GM21360 (cell line): ENCODE measurements around the gene SNAI1.
"Not testable (repeated sequence)": the region's sequence is repeated elsewhere in the genome, so short reads cannot be mapped to it uniquely, and the experiment has no call there.

Experiments
- ATAC-seq: cut with Tn5 transposase; IDR thresholded peaks from one replicate; pipeline ENCODE4 v1.9.1; 2021; ENCODE audit warnings: mild to moderate bottlenecking, moderate library complexity; ENCODE audit not compliant: unreplicated experiment

SNAI1 gene

GRCh38 chr20:49985617-49986016 is 2.8 kb downstream of the SNAI1 start:
- ATAC-seq = no peak

DNA sequence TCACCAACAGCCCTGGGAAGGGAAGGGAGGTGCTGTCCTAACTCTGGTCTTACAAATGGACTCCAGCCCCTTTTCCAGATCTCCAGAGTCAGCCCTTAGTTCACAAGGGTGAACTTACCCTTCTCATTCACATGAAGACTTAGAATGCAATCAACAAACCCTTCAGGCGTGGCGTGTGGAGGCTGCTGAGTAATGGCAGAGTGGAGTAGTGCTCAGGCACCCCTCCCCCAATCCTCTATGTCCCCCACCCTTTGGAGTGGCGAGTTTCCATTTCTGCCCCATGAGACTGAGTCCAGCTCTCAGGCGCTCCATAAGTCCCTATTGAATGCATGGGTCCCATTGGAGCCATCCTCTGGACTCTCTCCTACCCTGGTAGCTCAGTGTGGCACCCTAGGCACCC is 3.3 kb downstream of the SNAI1 start:
- no peak for ATAC-seq

GRCh38 chr20:49987015-49987867 is 4.5 kb downstream of the SNAI1 start:
- no peak for ATAC-seq

DNA sequence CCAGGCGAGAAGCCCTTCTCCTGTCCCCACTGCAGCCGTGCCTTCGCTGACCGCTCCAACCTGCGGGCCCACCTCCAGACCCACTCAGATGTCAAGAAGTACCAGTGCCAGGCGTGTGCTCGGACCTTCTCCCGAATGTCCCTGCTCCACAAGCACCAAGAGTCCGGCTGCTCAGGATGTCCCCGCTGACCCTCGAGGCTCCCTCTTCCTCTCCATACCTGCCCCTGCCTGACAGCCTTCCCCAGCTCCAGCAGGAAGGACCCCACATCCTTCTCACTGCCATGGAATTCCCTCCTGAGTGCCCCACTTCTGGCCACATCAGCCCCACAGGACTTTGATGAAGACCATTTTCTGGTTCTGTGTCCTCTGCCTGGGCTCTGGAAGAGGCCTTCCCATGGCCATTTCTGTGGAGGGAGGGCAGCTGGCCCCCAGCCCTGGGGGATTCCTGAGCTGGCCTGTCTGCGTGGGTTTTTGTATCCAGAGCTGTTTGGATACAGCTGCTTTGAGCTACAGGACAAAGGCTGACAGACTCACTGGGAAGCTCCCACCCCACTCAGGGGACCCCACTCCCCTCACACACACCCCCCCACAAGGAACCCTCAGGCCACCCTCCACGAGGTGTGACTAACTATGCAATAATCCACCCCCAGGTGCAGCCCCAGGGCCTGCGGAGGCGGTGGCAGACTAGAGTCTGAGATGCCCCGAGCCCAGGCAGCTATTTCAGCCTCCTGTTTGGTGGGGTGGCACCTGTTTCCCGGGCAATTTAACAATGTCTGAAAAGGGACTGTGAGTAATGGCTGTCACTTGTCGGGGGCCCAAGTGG is 5.3 kb downstream of the SNAI1 start:
- no peak for ATAC-seq

DNA sequence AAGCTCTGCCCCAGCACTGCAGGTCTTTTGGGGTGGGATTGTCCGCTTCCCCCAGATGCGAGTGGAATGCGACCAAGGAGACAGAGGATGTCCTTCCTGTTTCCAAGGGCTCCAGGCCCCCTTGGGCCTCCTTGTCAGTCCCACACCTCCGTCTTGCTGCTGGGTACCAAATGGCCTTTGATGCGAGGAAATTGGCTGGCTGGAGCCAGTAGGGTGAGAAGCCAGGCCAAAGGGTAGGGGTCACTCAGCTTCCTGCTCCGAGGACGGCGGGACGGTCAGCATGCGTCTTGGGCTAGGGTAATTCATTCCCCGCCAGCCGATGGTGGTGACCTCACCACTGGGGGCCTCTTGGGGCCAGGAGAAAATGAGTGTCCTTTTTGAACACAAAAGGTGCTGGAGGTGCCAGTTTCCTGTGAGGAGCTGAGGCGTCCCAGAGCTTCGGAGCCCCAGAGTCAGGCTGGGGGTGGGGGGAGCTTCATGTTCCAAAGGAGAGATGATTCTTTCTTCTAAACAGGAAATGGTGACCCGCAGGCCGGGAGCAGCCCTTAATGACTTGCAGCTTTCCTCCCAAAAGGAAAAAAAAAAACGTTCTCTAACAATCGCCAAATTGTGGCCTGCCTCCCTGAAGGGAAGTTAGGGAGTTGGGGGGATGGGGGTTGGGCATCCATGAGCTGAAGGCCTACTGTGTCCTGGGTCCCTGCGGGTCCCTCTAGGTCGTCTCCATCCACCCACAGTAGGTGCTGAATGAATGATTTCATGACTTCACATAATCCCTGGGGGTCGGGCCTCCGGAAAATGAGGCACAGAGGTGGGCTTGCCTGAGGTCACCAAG is 6.7 kb downstream of the SNAI1 start:
- ATAC-seq = no peak

DNA sequence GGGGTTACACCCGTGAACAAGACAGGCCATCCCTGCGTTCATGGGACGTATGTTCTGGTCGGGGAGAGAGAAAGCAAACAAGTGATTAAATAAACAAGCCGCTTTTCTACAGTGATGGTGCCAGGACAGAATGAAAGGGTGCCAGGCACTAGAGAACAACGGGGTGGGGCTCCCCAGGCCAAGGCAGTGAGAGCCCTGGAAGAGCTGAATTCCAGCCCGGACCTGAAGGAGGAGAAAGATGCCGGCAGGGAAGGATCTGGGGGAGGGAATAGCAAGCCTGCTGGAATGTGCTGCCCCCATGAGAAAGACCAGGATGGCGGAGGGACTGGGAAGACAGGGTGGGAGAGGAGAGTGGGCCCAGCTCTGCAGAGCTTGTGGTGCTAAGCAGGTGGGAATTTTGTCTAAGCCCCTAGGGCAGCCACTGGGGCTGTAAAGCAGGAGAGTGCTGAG is 7.5 kb downstream of the SNAI1 start:
- no peak for ATAC-seq

- no peak for ATAC-seq
Measured at GRCh38 chr20:49993301-49993751, 10.5 kb downstream of the SNAI1 start.

- ATAC-seq = no peak
Measured at GRCh38 chr20:49995586-49995985, 12.8 kb downstream of the SNAI1 start.

DNA sequence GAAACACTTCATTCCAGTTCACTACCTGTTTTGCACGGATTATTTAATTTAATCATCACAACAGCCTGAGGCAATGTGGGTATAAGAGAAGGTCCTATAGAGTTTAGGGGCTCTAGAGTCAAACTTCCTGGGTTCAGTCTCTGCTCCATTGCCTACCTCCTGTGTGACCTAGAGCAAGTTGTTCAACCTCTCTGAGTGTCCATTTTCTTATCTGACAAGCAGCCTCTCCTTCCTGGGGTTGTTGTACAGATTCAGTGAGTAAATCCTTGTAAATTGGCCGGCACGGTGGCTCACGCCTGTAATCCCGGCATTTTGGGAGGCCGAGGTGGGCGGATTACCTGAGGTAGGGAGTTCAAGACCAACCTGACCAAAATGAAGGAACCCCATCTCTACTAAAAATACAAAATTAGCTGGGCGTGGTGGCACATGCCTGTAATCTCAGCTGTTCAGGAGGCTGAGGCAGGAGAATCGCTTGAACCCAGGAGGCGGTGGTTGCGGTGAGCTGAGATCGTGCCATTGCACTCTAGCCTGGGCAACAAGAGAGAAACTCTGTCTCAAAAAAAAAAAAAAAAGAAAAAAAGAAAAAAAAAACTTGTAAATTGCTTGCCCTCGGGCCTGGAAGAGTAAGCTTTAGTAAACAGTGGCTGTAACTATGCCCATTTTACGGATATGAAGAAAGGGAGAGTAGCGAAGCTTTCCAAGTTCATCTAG is 15.9 kb downstream of the SNAI1 start:
- ATAC-seq = not testable (repeated sequence)

- ATAC-seq = no peak
Measured at GRCh38 chr20:49999329-49999728, 16.5 kb downstream of the SNAI1 start.

GRCh38 chr20:50000548-50001222 is 17.9 kb downstream of the SNAI1 start:
- ATAC-seq = not testable (repeated sequence)

- ATAC-seq = no peak
Measured at GRCh38 chr20:50001784-50002311, 19.1 kb downstream of the SNAI1 start.

GRCh38 chr20:50003253-50003656 is 20.5 kb downstream of the SNAI1 start:
- ATAC-seq = no peak

- ATAC-seq = no peak
Measured at GRCh38 chr20:50004229-50004628, 21.4 kb downstream of the SNAI1 start.

GRCh38 chr20:50005471-50005981 is 22.7 kb downstream of the SNAI1 start:
- no peak for ATAC-seq

- no peak for ATAC-seq
Measured at GRCh38 chr20:50007369-50007768, 24.6 kb downstream of the SNAI1 start.

DNA sequence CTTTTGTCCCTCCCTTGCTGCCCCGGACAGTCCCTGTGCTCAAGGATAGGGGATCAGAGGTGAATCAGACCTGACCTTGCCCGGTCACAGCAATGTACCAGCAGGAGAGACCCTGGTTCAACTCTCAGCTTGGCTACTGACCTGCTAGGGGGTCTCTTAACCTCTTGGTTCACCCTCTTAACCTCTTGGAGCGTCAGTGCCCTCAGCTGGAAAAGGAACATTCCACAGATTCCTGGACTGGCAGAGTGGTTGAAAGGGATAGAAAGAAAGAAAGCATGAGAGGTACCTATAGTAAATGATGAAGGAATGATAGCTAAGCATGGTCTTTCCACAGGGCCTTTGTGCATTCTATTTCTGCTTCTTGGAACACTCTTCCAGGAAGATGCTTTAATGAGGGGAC is 25.2 kb downstream of the SNAI1 start:
- no peak for ATAC-seq

GRCh38 chr20:50009521-50010454 is 27.0 kb downstream of the SNAI1 start:
- no peak for ATAC-seq
